Measurements from ENCODE around the gene ANKRD36B. TPM values are rescaled to one million over a fixed set of nuclear protein-coding genes. Genes with fewer than 3 reads are reported as not detected.
"Not testable (repeated sequence)": the region's sequence is repeated elsewhere in the genome, so short reads cannot be mapped to it uniquely, and the experiment has no call there.

The ANKRD36B gene
- total and polyA plus RNA-seq, 2 donors (not counting 1 experiment from before 2014, with no cell fraction given): 7.8 to 81.3 TPM

GRCh38 chr2:97546711-97547110 lies 43.0 kb downstream of the ANKRD36B start:
- no peaks in the 10 kb centered on the region for H4K20me1 ChIP-seq (ENCODE audit: control insufficient read depth, insufficient read depth, low read length, poor library complexity, severe bottlenecking)
- TF ChIP-seq EZH2 (IDR thresholded peaks at IDR 0.05; ENCODE audit: borderline replicate concordance, insufficient read depth, low read depth, low read length, poor library complexity, severe bottlenecking): no peak
- no peak for TF ChIP-seq CTCF (IDR thresholded peaks at IDR 0.05)
- no peaks in the 10 kb centered on the region for H3K9me3 ChIP-seq (ENCODE audit: control extremely low read depth in 1 of 3, control insufficient read depth in 2 of 3, insufficient read depth in 1 of 3, low read length in 2 of 3)
- Mint-ChIP-seq H3K9me3 (ENCODE audit: insufficient read depth) (no peaks in the 10 kb centered on the region), H3K27me3 (no peaks in the 10 kb centered on the region), H3K27ac (no peak overlapping the region), H3K4me3 (no peak overlapping the region), H3K4me1 (no peaks in the 10 kb centered on the region)
- no peak for DNase-seq
- H2AFZ ChIP-seq (ENCODE audit: insufficient read depth, low read depth, low read length, poor library complexity, severe bottlenecking): no peak overlapping the region
- no peaks in the 10 kb centered on the region for H3K79me2 ChIP-seq (ENCODE audit: control insufficient read depth, insufficient read depth, low read length)
- ChIA-PET POLR2A (no interaction called here), CTCF (no interaction called here)
- H3K36me3 ChIP-seq (replicated peaks in 1 of 2; ENCODE audit: control extremely low read depth in 1 of 2, control insufficient read depth in 1 of 2, extremely low read depth in 1 of 2, insufficient read depth in 2 of 2, low read length in 1 of 2): peaks cover 2 to 4% of the 10 kb centered on the region in 2 experiments
- intact Hi-C loops (cut with micrococcal nuclease): no loop called here
- no peaks in the 10 kb centered on the region for H3K27me3 ChIP-seq (replicated peaks in 1 of 4; ENCODE audit: control extremely low read depth in 1 of 4, control insufficient read depth in 3 of 4, insufficient read depth in 4 of 4, low read length in 3 of 4)
- H3K4me3 ChIP-seq (ENCODE audit: control extremely low read depth in 1 of 5, extremely low read depth in 1 of 5, insufficient read depth in 1 of 5, low read depth in 2 of 5, low read length in 4 of 5): no peak overlapping the region
- no peak overlapping the region for H3K4me2 ChIP-seq (replicated peaks; ENCODE audit: low read depth, low read length, poor library complexity, severe bottlenecking)
- H3K27ac ChIP-seq (ENCODE audit: low read length in 2 of 2): no peak overlapping the region
- WGBS (ENCODE audit: insufficient coverage): no CpG with 5 or more reads among the region's 2 CpGs
- H3K9ac ChIP-seq (ENCODE audit: low read length): no peak overlapping the region
- no peak for ATAC-seq (ENCODE audit: low read depth)
- no peaks in the 10 kb centered on the region for H3K4me1 ChIP-seq (ENCODE audit: control insufficient read depth in 2 of 2, insufficient read depth in 2 of 2, low read length in 2 of 2)

DNA sequence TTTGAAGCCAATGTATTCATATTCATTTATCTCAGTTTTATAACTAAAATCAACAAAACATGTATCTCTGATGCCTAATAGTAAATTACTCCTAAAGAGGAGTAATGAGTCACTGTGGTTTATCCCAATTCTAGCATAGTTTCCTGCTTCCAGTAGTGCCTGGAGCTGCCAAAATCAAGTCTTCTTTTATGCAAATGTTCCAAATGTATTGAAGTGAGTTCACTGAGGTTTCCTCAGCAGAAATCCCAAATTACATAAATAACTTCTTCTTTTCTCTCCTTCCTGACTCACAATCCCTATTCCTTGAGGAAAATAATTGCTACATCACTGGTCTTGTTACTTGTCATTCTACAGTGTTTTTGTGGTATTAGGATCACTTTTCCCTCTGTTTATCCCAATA lies 44.8 kb downstream of the ANKRD36B start:
- intact Hi-C loops (cut with micrococcal nuclease): not testable (repeated sequence)

GRCh38 chr2:97525904-97526303 lies 63.8 kb downstream of the ANKRD36B start:
- H3K4me3 ChIP-seq (ENCODE audit: control extremely low read depth in 1 of 5, extremely low read depth in 1 of 5, insufficient read depth in 1 of 5, low read depth in 2 of 5, low read length in 4 of 5); H3K4me2 ChIP-seq (replicated peaks; ENCODE audit: low read depth, low read length, poor library complexity, severe bottlenecking); DNase-seq; POLR2A ChIA-PET; H3K9me3 Mint-ChIP-seq (ENCODE audit: insufficient read depth); intact Hi-C loops (cut with micrococcal nuclease); H3K27me3 Mint-ChIP-seq; H4K20me1 ChIP-seq (ENCODE audit: control insufficient read depth, insufficient read depth, low read length, poor library complexity, severe bottlenecking); H3K4me1 Mint-ChIP-seq; CTCF ChIA-PET; H3K9ac ChIP-seq (ENCODE audit: low read length); H3K9me3 ChIP-seq (ENCODE audit: control extremely low read depth in 1 of 3, control insufficient read depth in 2 of 3, insufficient read depth in 1 of 3, low read length in 2 of 3); H3K79me2 ChIP-seq (ENCODE audit: control insufficient read depth, insufficient read depth, low read length); H2AFZ ChIP-seq (ENCODE audit: insufficient read depth, low read depth, low read length, poor library complexity, severe bottlenecking); H3K27me3 ChIP-seq (replicated peaks in 1 of 4; ENCODE audit: control extremely low read depth in 1 of 4, control insufficient read depth in 3 of 4, insufficient read depth in 4 of 4, low read length in 3 of 4); H3K27ac ChIP-seq (ENCODE audit: low read length in 2 of 2); H3K4me3 Mint-ChIP-seq; H3K4me1 ChIP-seq (ENCODE audit: control insufficient read depth in 2 of 2, insufficient read depth in 2 of 2, low read length in 2 of 2); ATAC-seq (ENCODE audit: low read depth); H3K27ac Mint-ChIP-seq; H3K36me3 ChIP-seq (replicated peaks in 1 of 2; ENCODE audit: control extremely low read depth in 1 of 2, control insufficient read depth in 1 of 2, extremely low read depth in 1 of 2, insufficient read depth in 2 of 2, low read length in 1 of 2): not testable (repeated sequence)
- WGBS (ENCODE audit: insufficient coverage): no CpG with 5 or more reads among the region's 2 CpGs

More for the DNA sequence above, 44.8 kb downstream of the ANKRD36B start:
- H3K79me2 ChIP-seq (ENCODE audit: control insufficient read depth, insufficient read depth, low read length); POLR2A ChIA-PET; H3K4me2 ChIP-seq (replicated peaks; ENCODE audit: low read depth, low read length, poor library complexity, severe bottlenecking); H3K36me3 ChIP-seq (replicated peaks in 1 of 2; ENCODE audit: control extremely low read depth in 1 of 2, control insufficient read depth in 1 of 2, extremely low read depth in 1 of 2, insufficient read depth in 2 of 2, low read length in 1 of 2); ATAC-seq (ENCODE audit: low read depth); H3K27ac ChIP-seq (ENCODE audit: low read length in 2 of 2); H4K20me1 ChIP-seq (ENCODE audit: control insufficient read depth, insufficient read depth, low read length, poor library complexity, severe bottlenecking); DNase-seq; CTCF ChIA-PET; H3K4me1 Mint-ChIP-seq; H3K9me3 ChIP-seq (ENCODE audit: control extremely low read depth in 1 of 3, control insufficient read depth in 2 of 3, insufficient read depth in 1 of 3, low read length in 2 of 3); H3K4me3 ChIP-seq (ENCODE audit: control extremely low read depth in 1 of 5, extremely low read depth in 1 of 5, insufficient read depth in 1 of 5, low read depth in 2 of 5, low read length in 4 of 5); H3K4me1 ChIP-seq (ENCODE audit: control insufficient read depth in 2 of 2, insufficient read depth in 2 of 2, low read length in 2 of 2); H3K9ac ChIP-seq (ENCODE audit: low read length); H3K4me3 Mint-ChIP-seq; H3K27me3 ChIP-seq (replicated peaks in 1 of 4; ENCODE audit: control extremely low read depth in 1 of 4, control insufficient read depth in 3 of 4, insufficient read depth in 4 of 4, low read length in 3 of 4); H3K9me3 Mint-ChIP-seq (ENCODE audit: insufficient read depth); H3K27me3 Mint-ChIP-seq; H3K27ac Mint-ChIP-seq; H2AFZ ChIP-seq (ENCODE audit: insufficient read depth, low read depth, low read length, poor library complexity, severe bottlenecking): not testable (repeated sequence)
